Testis (tissue), 3 donors: ENCODE results near the gene ZFYVE16. TPM values are rescaled to one million over a fixed set of nuclear protein-coding genes. Genes with fewer than 3 reads are reported as not detected.
A peak's percentile ranks its signal among the peaks of the same experiment; 100 is the strongest.

Experiments
- DNase-seq: peaks from one replicate; pipeline ENCODE4 v3.0.0-alpha.2; 2019
- H3K27ac ChIP-seq, 2 donors: fragments of 200-600 bp; sonication (generic); one replicate each; pipeline ENCODE4 v1.5.1; 2019
- H3K27me3 ChIP-seq: fragments of 200-600 bp; sonication (generic); one replicate; pipeline ENCODE4 v1.5.1; 2019
- H3K36me3 ChIP-seq: fragments of 200-600 bp; sonication (generic); one replicate; pipeline ENCODE4 v1.5.1; 2017; ENCODE audit warnings: low read depth; ENCODE audit errors: missing control alignments
- H3K4me1 ChIP-seq: fragments of 200-600 bp; sonication (generic); one replicate; pipeline ENCODE4 v1.5.1; 2019
- H3K4me3 ChIP-seq, 2 donors: fragments of 200-600 bp; sonication (generic); one replicate each; pipeline ENCODE4 v1.5.1; 2017 to 2019
- H3K9me3 ChIP-seq: fragments of 200-600 bp; sonication (generic); one replicate; pipeline ENCODE4 v1.5.1; 2017
- POLR2A ChIP-seq: fragments of 450-650 bp; IDR thresholded peaks from one replicate; pipeline ENCODE4 v1.6.1; 2017; ENCODE audit warnings: antibody characterized with exemption, mild to moderate bottlenecking, moderate library complexity
- WGBS, 2 donors: methylation state at CpG; one replicate each; pipeline ENCODE4 v1.1.5; 2018; 5-methylcytosine and 5-hydroxymethylcytosine counted together
- intact Hi-C: fragments of 100-400 bp; cut with DNase I; formaldehyde crosslinking; loops from one replicate; pipeline ENCODE4 v1.15.1; 2023; ENCODE audit warnings: low total_unique reads
- polyA plus RNA-seq: library from polyadenylated mRNA; stranded (reverse); fragments of 350-450 nt; fragmentation: Illumina TruSeq; extraction: RNeasy Lipid Tissue Mini Kit (QIAGEN cat#74804); gene quantifications from one replicate; pipeline ENCODE4 v1.2.3, GENCODE V29; 2014; ENCODE audit warnings: low read depth, low replicate concordance; ENCODE audit not compliant: insufficient read depth
- total RNA-seq, 2 donors: library from RNA; depleted of rRNA; stranded (reverse); fragments of >200 nt; gene quantifications; one replicate each; pipeline ENCODE4 v1.2.3, GENCODE V29; 2016
- TF ChIP-seq, protein P1 (sequence below), 3 experiments: fragments of 450-650 bp in 2 of 3; fragments of 200-600 bp in 1 of 3; sonication (generic) in 1 of 3; IDR thresholded peaks; one replicate each; pipeline ENCODE4 v1.5.1; 2016 to 2019; ENCODE audit warnings: antibody characterized with exemption in 3 of 3, mild to moderate bottlenecking in 2 of 3, moderate library complexity in 1 of 3

Gene ZFYVE16
- total and polyA plus RNA-seq, 3 donors from 2014 or later: 16.3 to 52.7 (median 50.0) TPM

DNA sequence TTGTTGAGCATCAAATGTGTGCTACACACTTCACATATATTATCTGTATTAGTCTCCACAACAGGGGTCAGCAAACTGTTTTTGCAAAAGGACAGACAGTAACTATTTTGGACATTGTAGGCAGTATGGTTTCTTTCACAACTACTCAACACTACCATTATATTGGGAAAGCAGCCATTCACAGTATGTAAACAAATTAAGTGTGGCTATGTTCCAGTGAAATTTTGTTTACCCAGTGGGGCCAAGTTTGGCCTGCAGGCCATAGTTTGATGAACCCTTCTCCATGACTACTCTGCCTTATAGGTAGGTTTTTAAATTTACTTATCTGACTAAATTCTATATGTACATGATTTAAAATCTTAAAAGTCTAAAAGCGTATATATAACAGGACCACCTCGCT is 67.1 kb downstream of the ZFYVE16 start:
- H3K9me3 ChIP-seq: no peaks in the 10 kb centered on the region
- 94 to 98% methylated on average over 2 of the region's 2 CpGs for WGBS, 2 donors
- no peaks in the 10 kb centered on the region for H3K4me1 ChIP-seq
- H3K4me3 ChIP-seq: no peak overlapping the region
- H3K27me3 ChIP-seq: no peaks in the 10 kb centered on the region
- H3K36me3 ChIP-seq: no peaks in the 10 kb centered on the region
- intact Hi-C loops: no loop called here
- DNase-seq: no peak
- no peak overlapping the region for H3K27ac ChIP-seq
- TF ChIP-seq POLR2A: no peak
- TF ChIP-seq, protein P1, sequence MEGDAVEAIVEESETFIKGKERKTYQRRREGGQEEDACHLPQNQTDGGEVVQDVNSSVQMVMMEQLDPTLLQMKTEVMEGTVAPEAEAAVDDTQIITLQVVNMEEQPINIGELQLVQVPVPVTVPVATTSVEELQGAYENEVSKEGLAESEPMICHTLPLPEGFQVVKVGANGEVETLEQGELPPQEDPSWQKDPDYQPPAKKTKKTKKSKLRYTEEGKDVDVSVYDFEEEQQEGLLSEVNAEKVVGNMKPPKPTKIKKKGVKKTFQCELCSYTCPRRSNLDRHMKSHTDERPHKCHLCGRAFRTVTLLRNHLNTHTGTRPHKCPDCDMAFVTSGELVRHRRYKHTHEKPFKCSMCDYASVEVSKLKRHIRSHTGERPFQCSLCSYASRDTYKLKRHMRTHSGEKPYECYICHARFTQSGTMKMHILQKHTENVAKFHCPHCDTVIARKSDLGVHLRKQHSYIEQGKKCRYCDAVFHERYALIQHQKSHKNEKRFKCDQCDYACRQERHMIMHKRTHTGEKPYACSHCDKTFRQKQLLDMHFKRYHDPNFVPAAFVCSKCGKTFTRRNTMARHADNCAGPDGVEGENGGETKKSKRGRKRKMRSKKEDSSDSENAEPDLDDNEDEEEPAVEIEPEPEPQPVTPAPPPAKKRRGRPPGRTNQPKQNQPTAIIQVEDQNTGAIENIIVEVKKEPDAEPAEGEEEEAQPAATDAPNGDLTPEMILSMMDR (IDR thresholded peaks at IDR 0.05): no peak

DNA sequence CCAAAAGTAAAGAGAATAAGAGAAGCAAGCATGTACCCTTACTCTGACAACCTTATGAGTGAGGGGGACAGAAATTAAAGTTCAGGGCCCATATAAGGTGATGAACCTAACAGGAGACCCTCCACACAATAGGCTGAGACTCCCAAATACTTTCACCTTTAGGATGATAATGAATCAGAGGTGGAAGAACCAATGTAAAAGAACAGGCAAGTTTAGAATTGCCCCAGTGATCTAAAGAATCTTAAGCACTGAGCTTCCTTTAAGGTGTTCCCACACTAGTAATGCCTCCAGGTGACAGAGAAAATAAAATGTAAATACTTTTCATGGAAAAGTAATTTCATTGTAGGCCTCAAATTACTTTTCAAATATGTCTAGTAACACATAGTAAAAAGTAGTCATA is 71.8 kb downstream of the ZFYVE16 start:
- Histone ChIP-seq H3K36me3 (no peaks in the 10 kb centered on the region), H3K4me1 (no peaks in the 10 kb centered on the region), H3K4me3 (no peak overlapping the region), H3K9me3 (no peaks in the 10 kb centered on the region), H3K27me3 (no peaks in the 10 kb centered on the region), H3K27ac (no peak overlapping the region)
- DNase-seq: no peak
- intact Hi-C loops: no loop called here
- no peak for TF ChIP-seq POLR2A
- TF ChIP-seq, protein P1 (IDR thresholded peaks at IDR 0.05): no peak

DNA sequence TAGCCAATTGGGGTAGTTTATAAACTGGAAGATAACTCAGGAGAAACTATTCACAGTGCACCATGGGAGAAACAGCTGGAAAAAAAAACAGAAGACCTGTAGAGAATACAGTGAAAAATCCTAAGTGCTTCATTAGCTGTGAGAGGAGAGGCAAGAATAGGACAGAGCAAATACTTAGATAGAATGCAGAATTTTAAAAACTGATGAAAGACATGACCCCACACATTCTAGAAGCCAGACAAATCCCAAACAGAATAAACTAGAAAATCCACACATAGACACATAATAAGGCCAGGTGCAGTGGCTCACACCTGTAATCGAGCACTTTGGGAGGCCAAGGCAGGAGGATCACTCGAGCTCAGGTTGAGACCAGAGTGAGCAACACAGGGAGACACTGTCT is 72.5 kb downstream of the ZFYVE16 start:
- no peaks in the 10 kb centered on the region for H3K9me3 ChIP-seq
- H3K36me3 ChIP-seq: no peaks in the 10 kb centered on the region
- H3K27ac ChIP-seq: no peak overlapping the region
- 94 to 96% methylated on average over 2 of the region's 2 CpGs for WGBS, 2 donors
- no peaks in the 10 kb centered on the region for H3K4me1 ChIP-seq
- TF ChIP-seq, protein P1 (IDR thresholded peaks at IDR 0.05): no peak
- TF ChIP-seq POLR2A: no peak
- no peaks in the 10 kb centered on the region for H3K27me3 ChIP-seq
- intact Hi-C loops: no loop called here
- H3K4me3 ChIP-seq: no peak overlapping the region
- no peak for DNase-seq

DNA sequence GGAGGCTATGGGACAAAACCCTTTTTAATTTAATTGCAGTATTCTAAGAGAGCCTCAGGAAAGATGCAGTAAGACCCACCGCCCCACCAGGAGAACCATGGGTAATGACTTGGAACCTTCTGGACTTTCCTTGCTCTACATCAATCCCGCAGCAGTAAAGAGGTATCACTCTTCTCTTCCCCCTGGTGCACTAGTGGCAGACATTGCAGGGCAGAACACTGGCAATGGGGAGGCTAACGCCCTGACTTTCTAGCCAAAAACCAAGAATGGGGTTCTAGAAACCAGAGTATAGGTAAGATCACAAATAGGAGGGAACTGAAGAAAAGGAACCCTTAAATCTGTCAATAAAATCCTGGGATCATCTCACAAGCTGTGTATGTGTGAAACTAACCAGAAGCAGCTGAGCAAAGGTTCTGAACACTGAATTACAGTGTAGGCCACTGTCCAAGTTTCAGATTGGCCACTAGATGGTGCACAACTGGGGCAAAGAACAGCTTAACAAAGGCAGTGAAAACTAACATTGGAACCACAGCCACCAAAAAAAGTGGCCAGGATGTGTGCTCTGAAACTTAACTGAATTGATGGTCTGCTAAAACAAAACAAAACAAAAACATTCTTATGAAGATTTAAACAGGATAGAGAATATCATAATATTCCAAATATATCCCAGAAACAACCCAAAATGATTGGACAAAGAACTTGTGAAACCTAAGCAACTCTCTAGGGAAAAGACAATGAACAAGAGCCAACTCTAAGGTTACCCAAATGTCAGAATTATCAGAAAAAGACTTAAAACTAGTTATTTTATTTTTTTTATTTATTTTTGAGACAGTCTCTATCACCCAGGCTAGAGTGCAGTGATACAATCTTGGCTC is 73.4 kb downstream of the ZFYVE16 start:
- no peak overlapping the region for H3K4me3 ChIP-seq
- no peaks in the 10 kb centered on the region for H3K36me3 ChIP-seq
- TF ChIP-seq POLR2A: no peak
- TF ChIP-seq, protein P1 (IDR thresholded peaks at IDR 0.05): peak in 2 of 3 experiments; percentile 39 to 54
- peak; percentile 32 for DNase-seq
- intact Hi-C loops: no loop called here
- no peaks in the 10 kb centered on the region for H3K27me3 ChIP-seq
- no peaks in the 10 kb centered on the region for H3K4me1 ChIP-seq
- WGBS, 2 donors: 88 to 94% methylated on average over 3 of the region's 3 CpGs
- H3K27ac ChIP-seq: no peak overlapping the region
- H3K9me3 ChIP-seq: no peaks in the 10 kb centered on the region

DNA sequence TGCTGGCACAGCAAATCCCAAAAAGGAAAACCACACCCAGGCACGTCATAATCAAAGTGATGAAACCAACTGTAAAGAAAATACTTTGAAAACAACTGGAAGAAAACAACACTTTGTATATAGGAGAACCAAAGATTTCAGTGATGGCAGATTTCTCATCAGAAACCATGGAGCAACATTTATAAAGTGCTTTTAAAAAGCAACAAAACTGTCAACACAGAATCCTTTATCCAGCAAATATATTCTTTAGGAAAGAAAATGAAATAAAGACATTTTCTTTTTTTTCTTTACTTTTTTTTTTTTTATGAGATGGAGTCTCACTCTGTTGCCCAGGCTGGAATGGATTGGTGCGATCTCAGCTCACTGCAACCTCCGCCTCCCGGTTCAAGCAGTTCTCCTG is 74.7 kb downstream of the ZFYVE16 start:
- DNase-seq: no peak
- no peaks in the 10 kb centered on the region for H3K36me3 ChIP-seq
- 68 to 79% methylated on average over 4 of the region's 4 CpGs for WGBS, 2 donors
- intact Hi-C loops: no loop called here
- no peaks in the 10 kb centered on the region for H3K9me3 ChIP-seq
- no peak overlapping the region for H3K4me3 ChIP-seq
- H3K27me3 ChIP-seq: no peaks in the 10 kb centered on the region
- no peaks in the 10 kb centered on the region for H3K4me1 ChIP-seq
- TF ChIP-seq POLR2A: no peak
- TF ChIP-seq, protein P1 (IDR thresholded peaks at IDR 0.05): no peak
- no peak overlapping the region for H3K27ac ChIP-seq
